Osteoblast (primary cell): ENCODE measurements around the gene KLHL5. TPM values are rescaled to one million over a fixed set of nuclear protein-coding genes. Genes with fewer than 3 reads are reported as not detected.

ENCODE experiments used
- DNase-seq: peaks from one replicate; pipeline ENCODE4 v3.0.0; 2011; ENCODE audit warnings: low spot score, mixed read lengths; ENCODE audit not compliant: insufficient read length; ENCODE audit errors: missing footprints
- H2AFZ ChIP-seq: 2 replicates; pipeline ENCODE4 v1.6.0; 2011; ENCODE audit warnings: mild to moderate bottlenecking, low read length
- H3K27ac ChIP-seq: 2 replicates; pipeline ENCODE4 v1.5.1; 2011; ENCODE audit warnings: mild to moderate bottlenecking, low read depth, low read length, moderate library complexity
- H3K27me3 ChIP-seq: 2 replicates; pipeline ENCODE4 v1.6.0; 2012; ENCODE audit warnings: mild to moderate bottlenecking, control low read depth, inconsistent platforms, low read length, moderate library complexity; ENCODE audit not compliant: insufficient read depth
- H3K36me3 ChIP-seq: 2 replicates; pipeline ENCODE4 v1.5.1; 2011; ENCODE audit warnings: mild to moderate bottlenecking, low read length, control low read depth, moderate library complexity; ENCODE audit not compliant: insufficient read depth
- H3K4me1 ChIP-seq: 2 replicates; pipeline ENCODE4 v1.5.1; 2011; ENCODE audit warnings: mild to moderate bottlenecking, low read length, control low read depth, moderate library complexity; ENCODE audit not compliant: insufficient read depth
- H3K4me2 ChIP-seq: 2 replicates; pipeline ENCODE4 v1.6.0; 2011; ENCODE audit warnings: mild to moderate bottlenecking, low read length; ENCODE audit not compliant: insufficient read depth
- H3K4me3 ChIP-seq: fragments of 200-600 bp; sonication (generic); 3 replicates; pipeline ENCODE4 v1.5.1; 2012; ENCODE audit warnings: mild to moderate bottlenecking, low read length, inconsistent platforms; ENCODE audit not compliant: insufficient read depth
- H3K79me2 ChIP-seq: 2 replicates; pipeline ENCODE4 v1.6.0; 2012; ENCODE audit warnings: mild to moderate bottlenecking, low read length, control low read depth, inconsistent platforms; ENCODE audit not compliant: insufficient read depth
- H3K9me3 ChIP-seq: 2 replicates; pipeline ENCODE4 v1.5.1; 2011; ENCODE audit warnings: low read depth, low read length, control low read depth
- H4K20me1 ChIP-seq: 2 replicates; pipeline ENCODE4 v1.6.0; 2012; ENCODE audit warnings: mild to moderate bottlenecking, low read length, control low read depth; ENCODE audit not compliant: insufficient read depth
- CTCF ChIP-seq: IDR thresholded peaks from 2 replicates; pipeline ENCODE4 v1.5.1; 2011; ENCODE audit warnings: mild to moderate bottlenecking, low read depth, low read length, moderate library complexity; ENCODE audit errors: extremely low read depth
- total RNA-seq: library from RNA; depleted of rRNA; stranded (reverse); fragments of >200 nt; gene quantifications from 2 replicates; pipeline ENCODE4 v1.2.3, GENCODE V29; 2012

Gene KLHL5
- total RNA-seq, 1 donor: 95.5 TPM

DNA sequence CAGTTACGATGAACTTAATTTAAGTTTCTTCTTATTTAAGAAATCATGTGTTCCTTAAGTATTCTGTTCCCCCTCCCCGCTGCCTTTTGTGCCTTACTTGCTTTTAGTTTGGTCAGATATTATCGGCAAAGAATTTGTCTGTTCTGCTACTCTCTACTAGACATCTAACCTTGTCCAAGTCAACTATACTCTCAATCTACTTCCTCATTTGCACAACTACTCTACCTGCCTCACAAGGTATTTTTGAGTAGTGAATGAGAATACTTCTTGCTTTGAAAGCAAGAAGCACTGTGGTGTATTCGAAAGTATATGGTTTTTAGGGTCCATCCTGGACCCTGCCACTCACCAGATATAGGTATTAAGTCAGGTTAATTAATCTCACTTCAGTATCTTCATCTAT lies 8.0 kb upstream of the KLHL5 start:
- Histone ChIP-seq H3K36me3 (no peaks in the 10 kb centered on the region), H3K4me1 (no peaks in the 10 kb centered on the region), H2AFZ (no peak overlapping the region), H3K4me2 (no peak overlapping the region), H3K9me3 (no peaks in the 10 kb centered on the region), H3K27ac (no peak overlapping the region), H3K27me3 (no peaks in the 10 kb centered on the region), H3K4me3 (no peak overlapping the region), H4K20me1 (peaks cover 12% of the 10 kb centered on the region), H3K79me2 (peaks cover 66% of the 10 kb centered on the region)
- DNase-seq: no peak
- TF ChIP-seq CTCF: no peak

DNA sequence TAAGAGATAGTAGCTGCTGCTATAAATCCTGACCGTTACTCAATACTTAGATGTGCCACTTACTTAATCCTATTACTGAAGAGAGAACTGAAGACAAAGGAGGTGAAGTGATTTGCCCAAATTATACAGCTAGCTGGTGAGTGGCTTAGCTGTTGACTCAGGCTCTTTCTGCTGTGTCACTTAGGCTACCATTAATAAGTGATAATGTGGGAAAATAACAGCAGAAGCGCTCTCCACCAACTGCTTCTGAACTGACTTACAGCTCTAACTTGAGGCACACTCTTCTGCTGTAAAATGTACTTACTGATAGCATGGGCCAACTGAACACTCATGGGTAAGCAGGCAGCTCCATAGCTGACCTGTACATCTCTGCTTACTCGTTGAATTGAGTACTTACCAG lies 7.5 kb upstream of the KLHL5 start:
- peaks cover 65% of the 10 kb centered on the region for H3K79me2 ChIP-seq
- no peak overlapping the region for H3K4me3 ChIP-seq
- no peak for TF ChIP-seq CTCF
- H2AFZ ChIP-seq: no peak overlapping the region
- peaks cover 12% of the 10 kb centered on the region for H4K20me1 ChIP-seq
- H3K4me1 ChIP-seq: no peaks in the 10 kb centered on the region
- H3K27me3 ChIP-seq: no peaks in the 10 kb centered on the region
- H3K9me3 ChIP-seq: no peaks in the 10 kb centered on the region
- H3K36me3 ChIP-seq: no peaks in the 10 kb centered on the region
- DNase-seq: no peak
- no peak overlapping the region for H3K4me2 ChIP-seq
- H3K27ac ChIP-seq: no peak overlapping the region

DNA sequence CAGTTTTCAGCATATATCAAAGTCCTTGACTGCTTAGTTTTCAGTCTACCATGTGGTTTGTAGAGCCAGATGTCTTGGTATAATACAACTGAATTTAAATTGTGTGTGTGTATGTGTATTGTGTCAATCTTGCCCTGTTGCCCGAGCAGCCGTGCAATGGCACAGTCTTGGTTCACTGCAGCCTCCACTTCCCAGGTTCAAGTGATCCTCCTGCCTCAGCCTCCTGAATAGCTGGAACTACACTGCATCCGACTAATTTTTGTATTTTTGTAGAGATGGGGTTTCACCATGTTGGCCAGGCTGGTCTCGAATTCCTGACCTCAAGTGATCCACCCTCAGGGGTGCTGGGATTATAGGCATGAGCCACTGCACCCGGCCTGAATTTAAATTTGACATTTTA lies 6.0 kb upstream of the KLHL5 start:
- Histone ChIP-seq H3K27ac (no peak overlapping the region), H3K9me3 (no peaks in the 10 kb centered on the region), H3K4me2 (no peak overlapping the region), H3K4me1 (no peaks in the 10 kb centered on the region), H3K27me3 (no peaks in the 10 kb centered on the region), H3K36me3 (no peaks in the 10 kb centered on the region), H3K4me3 (no peak overlapping the region), H4K20me1 (peaks cover 12% of the 10 kb centered on the region), H2AFZ (no peak overlapping the region), H3K79me2 (peaks cover 68% of the 10 kb centered on the region)
- DNase-seq: no peak
- TF ChIP-seq CTCF: no peak

GRCh38 chr4:39061457-39061856 lies 575 bp upstream of the KLHL5 start:
- H4K20me1 ChIP-seq: peaks cover 5% of the 10 kb centered on the region
- no peaks in the 10 kb centered on the region for H3K4me1 ChIP-seq
- no peak overlapping the region for H3K4me2 ChIP-seq
- no peak for TF ChIP-seq CTCF
- H3K9me3 ChIP-seq: no peaks in the 10 kb centered on the region
- no peak for DNase-seq
- no peak overlapping the region for H3K4me3 ChIP-seq
- H3K36me3 ChIP-seq: no peaks in the 10 kb centered on the region
- H3K27ac ChIP-seq: no peak overlapping the region
- peaks cover 41% of the 10 kb centered on the region for H3K79me2 ChIP-seq
- no peak overlapping the region for H2AFZ ChIP-seq
- no peaks in the 10 kb centered on the region for H3K27me3 ChIP-seq
